ENCODE results near the gene RNPEPL1. TPM values are rescaled to one million over a fixed set of nuclear protein-coding genes. Genes with fewer than 3 reads are reported as not detected.

RNPEPL1 gene
- total and polyA plus RNA-seq, 2 experiments from 2014 or later: 6.0 to 21.0 TPM

DNA sequence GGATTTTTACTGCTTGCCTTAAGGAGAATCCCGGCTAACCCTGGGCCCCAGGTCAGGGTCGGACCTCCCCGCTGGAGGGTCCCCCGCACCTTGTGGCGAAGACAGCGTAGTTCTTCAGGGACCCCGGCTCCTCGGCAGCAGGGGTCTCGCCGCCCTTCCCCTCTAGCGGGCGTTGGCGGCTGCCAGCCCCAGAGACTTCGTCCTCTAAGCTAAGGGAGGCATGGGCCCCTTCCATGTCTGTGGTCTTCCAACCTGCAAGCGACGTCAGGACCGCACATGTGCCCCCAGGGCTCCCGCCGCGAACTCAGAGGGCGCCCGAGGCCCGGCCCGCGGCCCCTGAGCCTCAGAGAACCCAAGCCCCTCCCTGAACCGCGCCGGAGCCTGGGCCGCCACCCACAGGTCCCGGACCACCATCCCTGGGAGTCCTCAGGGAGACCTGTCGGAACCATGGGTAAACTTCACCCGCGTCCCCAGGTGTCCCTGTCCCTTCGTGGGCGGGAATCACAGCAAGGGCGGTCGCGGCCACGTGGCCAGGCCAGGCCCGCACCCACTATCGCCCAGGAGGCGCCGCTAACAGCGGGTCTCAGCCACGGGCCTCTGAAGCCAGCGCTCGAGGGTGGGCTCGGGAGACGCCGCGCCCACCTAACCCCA lies 11.1 kb upstream of the RNPEPL1 start:
- Histone ChIP-seq H3K27ac (ENCODE audit: low read depth) (no peak overlapping the region), H3K4me2 (peak overlapping the region; percentile 78), H4K20me1 (replicated peaks; ENCODE audit: insufficient read depth) (no peaks in the 10 kb centered on the region), H3K27me3 (ENCODE audit: insufficient read depth) (peaks cover 24% of the 10 kb centered on the region), H3F3A (replicated peaks; ENCODE audit: low read depth) (0 out of 2 replicates have a peak, but pooled peaks cover 5% of the 10 kb centered on the region), H2AFZ (peak overlapping the region; percentile 56; the same call in 1 of the 2 replicates), H3K4me1 (ENCODE audit: insufficient read depth) (peaks cover 15% of the 10 kb centered on the region), H3K9me2 (ENCODE audit: insufficient read depth) (no peaks in the 10 kb centered on the region; the same call in 1 of the 2 replicates), H3K79me2 (replicated peaks; ENCODE audit: insufficient read depth) (peaks cover 9% of the 10 kb centered on the region; the same call in 1 of the 2 replicates), H3K36me3 (ENCODE audit: insufficient read depth) (no peaks in the 10 kb centered on the region), H3K4me3 (peak overlapping the region; percentile 56)
- H3K4me1 Mint-ChIP-seq: peaks cover 26% of the 10 kb centered on the region
- peak overlapping the region; percentile 53 for H3K4me3 Mint-ChIP-seq
- H3K27ac Mint-ChIP-seq: no peak overlapping the region
- no peaks in the 10 kb centered on the region; the same call in 2 of the 3 replicates for H3K9me3 Mint-ChIP-seq
- TF ChIP-seq CTCF (conservative IDR thresholded peaks at IDR 0.05; ENCODE audit: low read depth in 2 of 2) (0 out of 4 replicates have a peak, but pooled peaks of 1 of the 2 experiments have one; percentile 10), REST (IDR thresholded peaks at IDR 0.05; ENCODE audit: unreplicated experiment) (no peak)
- peak; percentile 48 for DNase-seq (ENCODE audit: low spot score)
- peaks cover 32% of the 10 kb centered on the region for H3K27me3 Mint-ChIP-seq (ENCODE audit: insufficient read depth, low read depth, poor library complexity)
- H3K36me3 Mint-ChIP-seq (ENCODE audit: low read depth): peaks cover 14% of the 10 kb centered on the region; the same call in 2 of the 3 replicates
- ATAC-seq: peak; percentile 4

DNA sequence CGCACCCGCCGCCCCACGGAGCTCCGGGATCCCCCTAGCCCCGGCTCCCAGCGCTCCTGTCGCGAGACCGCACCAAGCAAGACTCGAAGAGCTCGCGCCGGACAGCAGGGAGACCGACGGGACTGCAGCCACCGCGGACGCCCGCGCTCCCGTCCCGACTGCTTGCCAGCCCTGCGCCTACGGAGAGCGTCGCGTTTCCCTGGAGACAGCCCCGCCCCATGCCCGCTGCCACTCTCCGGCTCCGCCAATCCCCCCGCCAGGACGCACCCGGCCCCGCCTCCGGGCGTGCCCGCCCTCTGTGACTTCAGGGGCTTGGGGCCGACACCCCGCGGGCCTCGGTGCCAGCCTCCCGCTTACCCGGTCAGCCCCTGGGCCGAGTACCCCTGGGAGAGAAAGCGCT lies 10.5 kb upstream of the RNPEPL1 start, which contains the start of gene ANKMY1:
ANKMY1 (minus strand) TSS at position 181 of the 400 bp plus-strand sequence. CDS start 653 bp downstream, outside the sequence.
- peak within 1 kb of the TSS; percentile 59 for H3K4me3 Mint-ChIP-seq
- H3K36me3 Mint-ChIP-seq (ENCODE audit: low read depth): peaks cover 12% of the 10 kb centered on the region; the same call in 2 of the 3 replicates
- Histone ChIP-seq H3K4me2 (peak within 1 kb of the TSS; percentile 78), H3K9me2 (ENCODE audit: insufficient read depth) (peaks cover 2% of the 10 kb centered on the region), H2AFZ (peak within 1 kb of the TSS; percentile 56; the same call in 1 of the 2 replicates), H3K4me1 (ENCODE audit: insufficient read depth) (peaks cover 15% of the 10 kb centered on the region), H3F3A (replicated peaks; ENCODE audit: low read depth) (0 out of 2 replicates have a peak, but pooled peaks cover 5% of the 10 kb centered on the region), H3K36me3 (ENCODE audit: insufficient read depth) (no peaks in the 10 kb centered on the region), H3K79me2 (replicated peaks; ENCODE audit: insufficient read depth) (peaks cover 9% of the 10 kb centered on the region; the same call in 1 of the 2 replicates), H3K27ac (ENCODE audit: low read depth) (no peak within 1 kb of the TSS), H3K27me3 (ENCODE audit: insufficient read depth) (peaks cover 24% of the 10 kb centered on the region), H4K20me1 (replicated peaks; ENCODE audit: insufficient read depth) (no peaks in the 10 kb centered on the region), H3K4me3 (peak within 1 kb of the TSS; percentile 56)
- H3K4me1 Mint-ChIP-seq: peaks cover 26% of the 10 kb centered on the region
- peak; percentile 95 for DNase-seq (ENCODE audit: low spot score)
- H3K27me3 Mint-ChIP-seq (ENCODE audit: insufficient read depth, low read depth, poor library complexity): peaks cover 32% of the 10 kb centered on the region
- H3K27ac Mint-ChIP-seq: no peak within 1 kb of the TSS
- peak; percentile 67 for ATAC-seq
- no peaks in the 10 kb centered on the region; the same call in 2 of the 3 replicates for H3K9me3 Mint-ChIP-seq
- TF ChIP-seq NANOG (IDR thresholded peaks at IDR 0.05; ENCODE audit: borderline replicate concordance) (no peak), CREB1 (CRISPR knock-in tag; IDR thresholded peaks at IDR 0.05; ENCODE audit: low read depth) (0 out of 2 replicates have a peak, but pooled peaks have one; percentile 31), STAT1 (IDR thresholded peaks at IDR 0.05; ENCODE audit: unreplicated experiment) (no peak), JUNB (IDR thresholded peaks at IDR 0.05; ENCODE audit: unreplicated experiment) (no peak), ZNF331 (CRISPR knock-in tag; IDR thresholded peaks at IDR 0.05; ENCODE audit: low read depth) (no peak), POLR2AphosphoS5 (IDR thresholded peaks at IDR 0.05; ENCODE audit: low read depth) (peak; percentile 46; the same call in 1 of the 2 replicates), EZH2phosphoT487 (IDR thresholded peaks at IDR 0.05; ENCODE audit: unreplicated experiment) (no peak), ZNF114 (CRISPR knock-in tag; IDR thresholded peaks at IDR 0.05) (no peak), CTCF (conservative IDR thresholded peaks at IDR 0.05; ENCODE audit: low read depth in 2 of 2) (no peak), REST (IDR thresholded peaks at IDR 0.05; ENCODE audit: unreplicated experiment) (no peak), EZH2 (IDR thresholded peaks at IDR 0.05; ENCODE audit: low read depth, unreplicated experiment) (no peak)
